GM23338 (cell line): ENCODE results near the gene KRTCAP2. TPM values are rescaled to one million over a fixed set of nuclear protein-coding genes. Genes with fewer than 3 reads are reported as not detected.

Experiments
- ATAC-seq: fragments of 200-7000 bp; cut with Tn5 transposase; 3 replicates; pipeline ENCODE4 v1.9.1; 2020
- DNase-seq: peaks from one replicate; pipeline ENCODE4 v3.0.0-alpha.2; 2015; ENCODE audit warnings: low spot score
- H2AFZ ChIP-seq: fragments of 200-600 bp; sonication (generic); 2 replicates; pipeline ENCODE4 v1.8.0; 2016; ENCODE audit warnings: antibody characterized with exemption, mild to moderate bottlenecking, moderate library complexity
- H3F3A ChIP-seq: fragments of 200-600 bp; sonication (generic); replicated peaks from 2 replicates; pipeline ENCODE4 v1.8.0; 2017; ENCODE audit warnings: antibody characterized with exemption, mixed run types, low read depth
- H3K27ac ChIP-seq: fragments of 200-600 bp; sonication (generic); 2 replicates; pipeline ENCODE4 v1.6.1; 2016; ENCODE audit warnings: low read depth
- H3K27me3 ChIP-seq: fragments of 200-600 bp; sonication (generic); 2 replicates; pipeline ENCODE4 v1.8.0; 2016; ENCODE audit warnings: mild to moderate bottlenecking, mixed run types, moderate library complexity; ENCODE audit not compliant: insufficient read depth
- H3K36me3 ChIP-seq: fragments of 200-600 bp; sonication (generic); 2 replicates; pipeline ENCODE4 v1.8.0; 2016; ENCODE audit warnings: mild to moderate bottlenecking; ENCODE audit not compliant: insufficient read depth
- H3K4me1 ChIP-seq: fragments of 200-600 bp; sonication (generic); 2 replicates; pipeline ENCODE4 v1.8.0; 2016; ENCODE audit warnings: mild to moderate bottlenecking, moderate library complexity; ENCODE audit not compliant: insufficient read depth
- H3K4me2 ChIP-seq: fragments of 200-600 bp; sonication (generic); 2 replicates; pipeline ENCODE4 v1.7.1; 2017; ENCODE audit warnings: mixed run types
- H3K4me3 ChIP-seq: fragments of 200-600 bp; sonication (generic); 2 replicates; pipeline ENCODE4 v1.6.1; 2016; ENCODE audit warnings: mixed run types
- H3K79me2 ChIP-seq: fragments of 200-600 bp; sonication (generic); replicated peaks from 2 replicates; pipeline ENCODE4 v1.8.0; 2017; ENCODE audit warnings: mild to moderate bottlenecking; ENCODE audit not compliant: insufficient read depth
- H3K9me2 ChIP-seq: fragments of 200-600 bp; sonication (generic); 2 replicates; pipeline ENCODE4 v1.8.0; 2017; ENCODE audit not compliant: insufficient read depth
- H4K20me1 ChIP-seq: fragments of 200-600 bp; sonication (generic); replicated peaks from 2 replicates; pipeline ENCODE4 v1.8.0; 2017; ENCODE audit warnings: mild to moderate bottlenecking; ENCODE audit not compliant: insufficient read depth
- H3K27ac Mint-ChIP-seq: 2 replicates; pipeline ENCODE4 v1.8.0; 2020; ENCODE audit warnings: inconsistent platforms, mild to moderate bottlenecking, moderate library complexity, mixed read lengths
- H3K27me3 Mint-ChIP-seq: 3 replicates; pipeline ENCODE4 v1.8.0; 2022; ENCODE audit warnings: low read depth, mild to moderate bottlenecking, moderate library complexity, mixed read lengths, inconsistent platforms; ENCODE audit not compliant: insufficient read depth, poor library complexity
- H3K36me3 Mint-ChIP-seq: 3 replicates; pipeline ENCODE4 v1.8.0; 2021; ENCODE audit warnings: low read depth, mild to moderate bottlenecking, inconsistent platforms, moderate library complexity, mixed read lengths
- H3K4me1 Mint-ChIP-seq: 3 replicates; pipeline ENCODE4 v1.8.0; 2020; ENCODE audit warnings: mild to moderate bottlenecking, inconsistent platforms, mixed read lengths
- H3K4me3 Mint-ChIP-seq: 3 replicates; pipeline ENCODE4 v1.8.0; 2021; ENCODE audit warnings: moderate library complexity, mild to moderate bottlenecking, inconsistent platforms, mixed read lengths
- H3K9me3 Mint-ChIP-seq: 3 replicates; pipeline ENCODE4 v1.8.0; 2020; ENCODE audit warnings: moderate library complexity, mild to moderate bottlenecking, inconsistent platforms, mixed read lengths
- CREB1 ChIP-seq: fragments of 250-450 bp; sonication (Bioruptor Pico); IDR thresholded peaks from 2 replicates; pipeline ENCODE4 v1.5.0; 2020; ENCODE audit warnings: low read depth, mild to moderate bottlenecking, moderate library complexity
- EZH2 ChIP-seq: fragments of 200-600 bp; sonication (generic); IDR thresholded peaks from one replicate; pipeline ENCODE4 v1.8.0; 2017; ENCODE audit warnings: antibody characterized with exemption, mild to moderate bottlenecking, low read depth; ENCODE audit not compliant: unreplicated experiment
- EZH2phosphoT487 ChIP-seq: fragments of 200-600 bp; sonication (generic); IDR thresholded peaks from one replicate; pipeline ENCODE4 v1.8.1; 2018; ENCODE audit warnings: antibody characterized with exemption; ENCODE audit not compliant: unreplicated experiment
- JUNB ChIP-seq: IDR thresholded peaks from one replicate; pipeline ENCODE4 v1.6.1; 2016; ENCODE audit warnings: antibody characterized with exemption; ENCODE audit not compliant: unreplicated experiment
- NANOG ChIP-seq: IDR thresholded peaks from 2 replicates; pipeline ENCODE4 v1.6.1; 2016; ENCODE audit warnings: antibody characterized with exemption, borderline replicate concordance
- POLR2AphosphoS5 ChIP-seq: IDR thresholded peaks from 2 replicates; pipeline ENCODE4 v1.6.1; 2016; ENCODE audit warnings: antibody characterized with exemption, low read depth
- STAT1 ChIP-seq: IDR thresholded peaks from one replicate; pipeline ENCODE4 v1.6.1; 2016; ENCODE audit warnings: antibody characterized with exemption; ENCODE audit not compliant: unreplicated experiment
- ZNF114 ChIP-seq: fragments of 250-450 bp; sonication (Bioruptor Pico); IDR thresholded peaks from 2 replicates; pipeline ENCODE4 v1.5.0; 2020; ENCODE audit warnings: mild to moderate bottlenecking, moderate library complexity
- ZNF331 ChIP-seq: fragments of 250-450 bp; sonication (Bioruptor Pico); IDR thresholded peaks from 2 replicates; pipeline ENCODE4 v1.5.0; 2020; ENCODE audit warnings: low read depth, mild to moderate bottlenecking, moderate library complexity
- polyA plus RNA-seq: library from polyadenylated mRNA; unstranded; fragments of >200 nt; fragmentation: Nextera tagmentation; extraction: Ambion mirVana; gene quantifications from 2 replicates; pipeline ENCODE4 v1.2.1, GENCODE V29; 2016
- total RNA-seq: library from RNA; depleted of rRNA; stranded (reverse); fragments of >200 nt; shearing (Covaris generic); gene quantifications from 2 replicates; pipeline ENCODE4 v1.2.3, GENCODE V29; 2014
- TF ChIP-seq, protein P1 (sequence below): fragments of 250-450 bp; sonication (Bioruptor Pico); IDR thresholded peaks from 2 replicates; pipeline ENCODE4 v1.5.0; 2020; ENCODE audit warnings: mild to moderate bottlenecking, moderate library complexity
- TF ChIP-seq, protein P2 (sequence below), 2 experiments: fragments of 200-600 bp in 1 of 2; sonication (generic) in 1 of 2; conservative IDR thresholded peaks; 2 replicates each; pipeline versions ENCODE4 v1.5.1 to v1.6.1; 2016 to 2017; ENCODE audit warnings: antibody characterized with exemption in 2 of 2, low read depth in 2 of 2, mild to moderate bottlenecking in 2 of 2, moderate library complexity in 1 of 2
- TF ChIP-seq, protein P3 (sequence below): IDR thresholded peaks from 2 replicates; pipeline ENCODE4 v1.6.1; 2016; ENCODE audit warnings: antibody characterized with exemption

Gene KRTCAP2
- total and polyA plus RNA-seq, 2 experiments from 2014 or later = 106 to 579 TPM

GRCh38 chr1:155134322-155134721 lies 38.8 kb downstream of the KRTCAP2 start:
- Mint-ChIP-seq H3K27me3 (peaks cover 33% of the 10 kb centered on the region), H3K27ac (no peak overlapping the region), H3K4me3 (peak overlapping the region; percentile 94), H3K9me3 (no peaks in the 10 kb centered on the region), H3K4me1 (peaks cover 32% of the 10 kb centered on the region), H3K36me3 (peaks cover 24% of the 10 kb centered on the region)
- H3K27ac ChIP-seq = no peak overlapping the region
- H3F3A ChIP-seq = peaks cover 22% of the 10 kb centered on the region
- peak overlapping the region; percentile 86 for H3K4me2 ChIP-seq
- peaks cover 30% of the 10 kb centered on the region for H3K4me1 ChIP-seq
- ATAC-seq (no peak), DNase-seq (no peak)
- peaks cover 20% of the 10 kb centered on the region for H3K27me3 ChIP-seq
- H3K4me3 ChIP-seq = peak overlapping the region; percentile 82
- H4K20me1 ChIP-seq = peaks cover 13% of the 10 kb centered on the region; the same call in 1 of the 2 replicates
- TF ChIP-seq EZH2 = no peak
- TF ChIP-seq CREB1 (CRISPR knock-in tag) = no peak
- no peak for TF ChIP-seq POLR2AphosphoS5
- no peak for TF ChIP-seq ZNF331
- no peak for TF ChIP-seq EZH2phosphoT487
- peaks cover 16% of the 10 kb centered on the region for H3K79me2 ChIP-seq
- no peak overlapping the region for H2AFZ ChIP-seq
- H3K9me2 ChIP-seq = no peaks in the 10 kb centered on the region
- H3K36me3 ChIP-seq = no peaks in the 10 kb centered on the region

DNA sequence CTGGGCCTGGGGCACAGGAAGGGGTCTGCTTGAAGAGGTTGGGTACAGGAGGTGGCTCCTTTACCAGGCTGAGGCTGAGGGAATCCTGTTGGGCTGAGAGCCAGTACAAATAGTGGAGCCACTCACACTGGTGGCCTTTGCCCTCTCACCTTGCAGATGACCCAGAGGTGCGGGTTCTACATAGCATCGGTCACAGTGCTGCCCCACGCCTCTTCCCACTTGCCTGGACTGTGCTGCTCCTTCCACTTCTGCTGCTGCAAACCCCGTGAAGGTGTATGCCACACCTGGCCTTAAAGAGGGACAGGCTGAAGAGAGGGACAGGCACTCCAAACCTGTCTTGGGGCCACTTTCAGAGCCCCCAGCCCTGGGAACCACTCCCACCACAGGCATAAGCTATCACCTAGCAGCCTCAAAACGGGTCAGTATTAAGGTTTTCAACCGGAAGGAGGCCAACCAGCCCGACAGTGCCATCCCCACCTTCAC lies 39.3 kb downstream of the KRTCAP2 start:
- H3K9me3 Mint-ChIP-seq = no peaks in the 10 kb centered on the region
- peaks cover 22% of the 10 kb centered on the region for H3K36me3 Mint-ChIP-seq
- ATAC-seq = no peak
- H3K27me3 Mint-ChIP-seq = peaks cover 36% of the 10 kb centered on the region
- no peak for DNase-seq
- no peak overlapping the region for H2AFZ ChIP-seq
- H3K79me2 ChIP-seq = peaks cover 11% of the 10 kb centered on the region
- no peaks in the 10 kb centered on the region for H3K36me3 ChIP-seq
- H3F3A ChIP-seq = peaks cover 23% of the 10 kb centered on the region
- peaks cover 9% of the 10 kb centered on the region; the same call in 1 of the 2 replicates for H4K20me1 ChIP-seq
- no peaks in the 10 kb centered on the region for H3K9me2 ChIP-seq
- no peak overlapping the region for H3K27ac Mint-ChIP-seq
- H3K4me1 ChIP-seq = peaks cover 35% of the 10 kb centered on the region
- H3K4me1 Mint-ChIP-seq = peaks cover 36% of the 10 kb centered on the region
- H3K4me3 ChIP-seq = no peak overlapping the region
- no peak overlapping the region for H3K4me3 Mint-ChIP-seq
- no peak overlapping the region for H3K27ac ChIP-seq
- no peak overlapping the region for H3K4me2 ChIP-seq
- H3K27me3 ChIP-seq = peaks cover 25% of the 10 kb centered on the region
- TF ChIP-seq, protein P1, sequence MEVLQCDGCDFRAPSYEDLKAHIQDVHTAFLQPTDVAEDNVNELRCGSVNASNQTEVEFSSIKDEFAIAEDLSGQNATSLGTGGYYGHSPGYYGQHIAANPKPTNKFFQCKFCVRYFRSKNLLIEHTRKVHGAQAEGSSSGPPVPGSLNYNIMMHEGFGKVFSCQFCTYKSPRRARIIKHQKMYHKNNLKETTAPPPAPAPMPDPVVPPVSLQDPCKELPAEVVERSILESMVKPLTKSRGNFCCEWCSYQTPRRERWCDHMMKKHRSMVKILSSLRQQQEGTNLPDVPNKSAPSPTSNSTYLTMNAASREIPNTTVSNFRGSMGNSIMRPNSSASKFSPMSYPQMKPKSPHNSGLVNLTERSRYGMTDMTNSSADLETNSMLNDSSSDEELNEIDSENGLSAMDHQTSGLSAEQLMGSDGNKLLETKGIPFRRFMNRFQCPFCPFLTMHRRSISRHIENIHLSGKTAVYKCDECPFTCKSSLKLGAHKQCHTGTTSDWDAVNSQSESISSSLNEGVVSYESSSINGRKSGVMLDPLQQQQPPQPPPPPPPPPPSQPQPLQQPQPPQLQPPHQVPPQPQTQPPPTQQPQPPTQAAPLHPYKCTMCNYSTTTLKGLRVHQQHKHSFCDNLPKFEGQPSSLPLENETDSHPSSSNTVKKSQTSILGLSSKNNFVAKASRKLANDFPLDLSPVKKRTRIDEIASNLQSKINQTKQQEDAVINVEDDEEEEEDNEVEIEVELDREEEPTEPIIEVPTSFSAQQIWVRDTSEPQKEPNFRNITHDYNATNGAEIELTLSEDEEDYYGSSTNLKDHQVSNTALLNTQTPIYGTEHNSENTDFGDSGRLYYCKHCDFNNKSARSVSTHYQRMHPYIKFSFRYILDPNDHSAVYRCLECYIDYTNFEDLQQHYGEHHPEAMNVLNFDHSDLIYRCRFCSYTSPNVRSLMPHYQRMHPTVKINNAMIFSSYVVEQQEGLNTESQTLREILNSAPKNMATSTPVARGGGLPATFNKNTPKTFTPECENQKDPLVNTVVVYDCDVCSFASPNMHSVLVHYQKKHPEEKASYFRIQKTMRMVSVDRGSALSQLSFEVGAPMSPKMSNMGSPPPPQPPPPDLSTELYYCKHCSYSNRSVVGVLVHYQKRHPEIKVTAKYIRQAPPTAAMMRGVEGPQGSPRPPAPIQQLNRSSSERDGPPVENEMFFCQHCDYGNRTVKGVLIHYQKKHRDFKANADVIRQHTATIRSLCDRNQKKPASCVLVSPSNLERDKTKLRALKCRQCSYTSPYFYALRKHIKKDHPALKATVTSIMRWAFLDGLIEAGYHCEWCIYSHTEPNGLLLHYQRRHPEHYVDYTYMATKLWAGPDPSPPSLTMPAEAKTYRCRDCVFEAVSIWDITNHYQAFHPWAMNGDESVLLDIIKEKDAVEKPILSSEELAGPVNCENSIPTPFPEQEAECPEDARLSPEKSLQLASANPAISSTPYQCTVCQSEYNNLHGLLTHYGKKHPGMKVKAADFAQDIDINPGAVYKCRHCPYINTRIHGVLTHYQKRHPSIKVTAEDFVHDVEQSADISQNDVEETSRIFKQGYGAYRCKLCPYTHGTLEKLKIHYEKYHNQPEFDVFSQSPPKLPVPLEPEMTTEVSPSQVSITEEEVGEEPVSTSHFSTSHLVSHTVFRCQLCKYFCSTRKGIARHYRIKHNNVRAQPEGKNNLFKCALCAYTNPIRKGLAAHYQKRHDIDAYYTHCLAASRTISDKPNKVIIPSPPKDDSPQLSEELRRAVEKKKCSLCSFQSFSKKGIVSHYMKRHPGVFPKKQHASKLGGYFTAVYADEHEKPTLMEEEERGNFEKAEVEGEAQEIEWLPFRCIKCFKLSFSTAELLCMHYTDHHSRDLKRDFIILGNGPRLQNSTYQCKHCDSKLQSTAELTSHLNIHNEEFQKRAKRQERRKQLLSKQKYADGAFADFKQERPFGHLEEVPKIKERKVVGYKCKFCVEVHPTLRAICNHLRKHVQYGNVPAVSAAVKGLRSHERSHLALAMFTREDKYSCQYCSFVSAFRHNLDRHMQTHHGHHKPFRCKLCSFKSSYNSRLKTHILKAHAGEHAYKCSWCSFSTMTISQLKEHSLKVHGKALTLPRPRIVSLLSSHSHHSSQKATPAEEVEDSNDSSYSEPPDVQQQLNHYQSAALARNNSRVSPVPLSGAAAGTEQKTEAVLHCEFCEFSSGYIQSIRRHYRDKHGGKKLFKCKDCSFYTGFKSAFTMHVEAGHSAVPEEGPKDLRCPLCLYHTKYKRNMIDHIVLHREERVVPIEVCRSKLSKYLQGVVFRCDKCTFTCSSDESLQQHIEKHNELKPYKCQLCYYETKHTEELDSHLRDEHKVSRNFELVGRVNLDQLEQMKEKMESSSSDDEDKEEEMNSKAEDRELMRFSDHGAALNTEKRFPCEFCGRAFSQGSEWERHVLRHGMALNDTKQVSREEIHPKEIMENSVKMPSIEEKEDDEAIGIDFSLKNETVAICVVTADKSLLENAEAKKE (CRISPR knock-in tag) = no peak
- TF ChIP-seq, protein P2, sequence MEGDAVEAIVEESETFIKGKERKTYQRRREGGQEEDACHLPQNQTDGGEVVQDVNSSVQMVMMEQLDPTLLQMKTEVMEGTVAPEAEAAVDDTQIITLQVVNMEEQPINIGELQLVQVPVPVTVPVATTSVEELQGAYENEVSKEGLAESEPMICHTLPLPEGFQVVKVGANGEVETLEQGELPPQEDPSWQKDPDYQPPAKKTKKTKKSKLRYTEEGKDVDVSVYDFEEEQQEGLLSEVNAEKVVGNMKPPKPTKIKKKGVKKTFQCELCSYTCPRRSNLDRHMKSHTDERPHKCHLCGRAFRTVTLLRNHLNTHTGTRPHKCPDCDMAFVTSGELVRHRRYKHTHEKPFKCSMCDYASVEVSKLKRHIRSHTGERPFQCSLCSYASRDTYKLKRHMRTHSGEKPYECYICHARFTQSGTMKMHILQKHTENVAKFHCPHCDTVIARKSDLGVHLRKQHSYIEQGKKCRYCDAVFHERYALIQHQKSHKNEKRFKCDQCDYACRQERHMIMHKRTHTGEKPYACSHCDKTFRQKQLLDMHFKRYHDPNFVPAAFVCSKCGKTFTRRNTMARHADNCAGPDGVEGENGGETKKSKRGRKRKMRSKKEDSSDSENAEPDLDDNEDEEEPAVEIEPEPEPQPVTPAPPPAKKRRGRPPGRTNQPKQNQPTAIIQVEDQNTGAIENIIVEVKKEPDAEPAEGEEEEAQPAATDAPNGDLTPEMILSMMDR (conservative IDR thresholded peaks at IDR 0.05; ENCODE audit: low read depth in 2 of 2) = no peak
- TF ChIP-seq POLR2AphosphoS5 = no peak
- no peak for TF ChIP-seq EZH2
- TF ChIP-seq ZNF331 = no peak
- TF ChIP-seq, protein P3, sequence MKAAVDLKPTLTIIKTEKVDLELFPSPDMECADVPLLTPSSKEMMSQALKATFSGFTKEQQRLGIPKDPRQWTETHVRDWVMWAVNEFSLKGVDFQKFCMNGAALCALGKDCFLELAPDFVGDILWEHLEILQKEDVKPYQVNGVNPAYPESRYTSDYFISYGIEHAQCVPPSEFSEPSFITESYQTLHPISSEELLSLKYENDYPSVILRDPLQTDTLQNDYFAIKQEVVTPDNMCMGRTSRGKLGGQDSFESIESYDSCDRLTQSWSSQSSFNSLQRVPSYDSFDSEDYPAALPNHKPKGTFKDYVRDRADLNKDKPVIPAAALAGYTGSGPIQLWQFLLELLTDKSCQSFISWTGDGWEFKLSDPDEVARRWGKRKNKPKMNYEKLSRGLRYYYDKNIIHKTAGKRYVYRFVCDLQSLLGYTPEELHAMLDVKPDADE = no peak
- TF ChIP-seq NANOG = no peak
- no peak for TF ChIP-seq EZH2phosphoT487
- no peak for TF ChIP-seq ZNF114 (CRISPR knock-in tag)
- TF ChIP-seq STAT1 = no peak
- no peak for TF ChIP-seq JUNB
- no peak for TF ChIP-seq CREB1 (CRISPR knock-in tag)
